NCI-H2171 treated with DMSO at 0.1 percent for 48 hours (cell line): ENCODE results near the gene AP3B2.
"Not testable (repeated sequence)": the region's sequence is repeated elsewhere in the genome, so short reads cannot be mapped to it uniquely, and the experiment has no call there.

Source experiments
- DNase-seq: peaks from one replicate; lab custom pipeline; 2025; lab: John Stamatoyannopoulos, UW

AP3B2 gene

DNA sequence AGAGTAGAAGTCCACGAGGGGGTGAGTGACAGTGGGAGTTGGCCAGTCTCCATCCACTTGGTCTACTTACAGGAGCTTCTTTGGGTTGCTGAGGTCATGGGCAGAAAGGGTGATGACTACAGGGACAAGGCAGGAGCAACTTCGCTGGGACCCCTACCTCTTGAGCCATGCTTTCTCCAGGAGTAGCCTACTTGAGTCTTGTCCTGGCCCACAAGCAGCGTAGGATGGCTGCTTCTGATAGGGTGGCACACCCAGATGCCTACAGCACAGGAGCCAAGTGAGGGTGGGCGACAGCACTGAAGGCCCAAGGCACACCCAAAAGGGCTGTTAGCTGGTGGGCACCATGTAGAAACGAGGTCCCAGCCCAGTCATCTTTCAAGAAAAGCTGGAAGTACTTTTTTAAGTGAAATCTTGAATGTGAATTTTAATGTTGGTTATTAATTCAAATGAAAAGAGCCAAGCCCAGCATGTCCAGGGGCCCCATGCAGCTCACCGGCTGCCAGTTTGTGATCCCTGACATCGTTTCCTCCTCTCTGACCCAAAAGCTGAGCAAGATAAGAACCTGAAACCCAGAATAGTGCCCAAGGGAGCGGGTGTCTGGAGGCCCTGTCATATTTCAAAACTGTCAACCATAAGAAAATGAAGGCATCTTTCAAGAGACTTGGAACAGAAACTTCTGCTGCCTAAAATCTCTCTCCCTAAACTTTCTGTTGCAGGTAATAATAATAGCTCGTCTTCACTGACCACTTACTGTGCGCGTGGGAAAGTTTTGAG, 60.3 kb downstream of the AP3B2 start:
- DNase-seq = no peak

GRCh38 chr15:82648257-82649103, 61.2 kb downstream of the AP3B2 start:
- DNase-seq = no peak

DNA sequence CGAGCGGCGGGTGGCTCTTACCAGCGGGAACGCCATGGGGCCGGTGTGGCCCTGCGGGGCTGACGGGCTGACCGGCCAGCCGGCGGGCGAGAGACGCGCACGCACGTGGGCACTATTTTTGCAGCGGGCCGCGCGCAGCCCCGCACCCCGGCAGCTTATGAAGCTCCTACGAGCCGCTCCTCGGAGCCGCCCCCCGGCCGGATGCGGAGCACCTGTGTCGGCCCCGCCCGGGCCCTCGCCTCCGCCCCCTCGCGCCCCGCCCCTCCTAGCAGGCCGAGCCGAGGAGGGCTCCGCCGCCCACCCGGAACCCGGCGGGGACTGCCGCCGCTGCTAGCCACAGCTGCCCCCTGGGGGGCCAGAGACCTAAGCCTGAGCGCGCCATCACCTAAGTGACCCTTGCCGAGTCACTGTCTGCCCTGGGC, 61.8 kb downstream of the AP3B2 start:
- DNase-seq = no peak

- peak; percentile 32 for DNase-seq
Observed at GRCh38 chr15:82647045-82647834, 62.4 kb downstream of the AP3B2 start, which contains the start of gene CPEB1. Gene CPEB1 (minus strand): TSS chr15:82647363. CDS start chr15:82628459, 18,904 bp downstream.

GRCh38 chr15:82646250-82647044, 63.2 kb downstream of the AP3B2 start:
- peak; percentile 69 for DNase-seq

DNA sequence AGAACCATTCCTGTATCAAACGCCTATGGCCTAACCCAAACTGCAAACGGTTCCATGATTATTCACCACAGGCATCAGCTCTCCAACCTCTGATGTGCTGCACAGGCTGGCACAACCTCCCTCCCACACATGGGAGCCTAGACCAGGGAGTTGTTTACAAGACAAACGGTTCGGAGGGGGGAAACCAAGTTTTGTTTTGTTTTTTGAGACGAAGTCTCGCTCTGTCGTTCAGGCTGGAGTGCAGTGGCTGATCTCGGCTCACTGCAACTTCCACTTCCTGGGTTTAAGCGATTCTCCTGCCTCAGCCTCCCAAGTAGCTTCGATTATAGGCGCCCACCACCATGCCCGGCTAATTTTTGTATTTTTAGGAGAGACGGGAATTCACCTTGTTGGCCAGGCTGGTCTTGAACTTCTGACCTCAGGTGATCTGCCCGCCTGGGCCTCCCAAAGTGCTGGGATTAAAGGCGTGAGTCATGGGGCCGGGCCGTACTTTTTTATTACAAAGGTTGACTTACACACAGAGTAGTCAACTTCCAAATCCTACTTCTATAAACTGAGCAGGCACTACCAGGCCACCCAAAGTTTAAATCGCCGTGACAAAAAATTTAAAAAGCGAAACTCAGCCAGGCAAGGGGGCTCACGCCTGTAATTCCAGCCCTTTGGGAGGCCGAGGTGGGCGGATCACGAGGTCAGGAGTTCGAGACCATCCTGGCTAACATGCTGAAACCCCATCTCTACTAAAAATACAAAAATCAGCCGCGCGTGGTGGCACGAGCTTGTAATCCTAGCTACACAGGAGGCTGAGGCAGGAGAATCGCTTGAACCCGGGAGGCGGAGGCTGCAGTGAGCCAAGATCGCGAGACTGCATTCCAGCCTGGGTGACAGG, 64.5 kb downstream of the AP3B2 start:
- not testable (repeated sequence) for DNase-seq

DNA sequence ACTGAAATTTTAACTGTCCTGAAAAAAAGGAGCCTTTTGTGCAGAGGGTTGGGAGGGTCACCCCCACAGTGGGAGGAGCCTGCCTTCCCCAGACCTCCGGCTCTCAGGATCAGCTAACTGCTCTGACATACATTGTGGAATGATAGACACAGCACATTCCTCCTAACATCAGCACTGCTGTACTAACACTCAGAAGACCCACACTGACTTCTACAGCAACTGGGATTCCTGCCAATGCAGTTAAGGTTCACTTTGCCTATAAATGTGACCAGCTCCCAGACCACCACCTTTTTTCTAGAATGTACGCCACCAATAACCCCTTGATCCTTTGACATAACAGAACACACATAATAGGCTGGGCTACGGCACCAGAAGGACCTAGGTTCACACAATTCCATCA, 65.7 kb downstream of the AP3B2 start:
- no peak for DNase-seq

GRCh38 chr15:82642656-82643055, 67.0 kb downstream of the AP3B2 start:
- no peak for DNase-seq

GRCh38 chr15:82641129-82641798, 68.4 kb downstream of the AP3B2 start:
- DNase-seq = peak; percentile 97

DNA sequence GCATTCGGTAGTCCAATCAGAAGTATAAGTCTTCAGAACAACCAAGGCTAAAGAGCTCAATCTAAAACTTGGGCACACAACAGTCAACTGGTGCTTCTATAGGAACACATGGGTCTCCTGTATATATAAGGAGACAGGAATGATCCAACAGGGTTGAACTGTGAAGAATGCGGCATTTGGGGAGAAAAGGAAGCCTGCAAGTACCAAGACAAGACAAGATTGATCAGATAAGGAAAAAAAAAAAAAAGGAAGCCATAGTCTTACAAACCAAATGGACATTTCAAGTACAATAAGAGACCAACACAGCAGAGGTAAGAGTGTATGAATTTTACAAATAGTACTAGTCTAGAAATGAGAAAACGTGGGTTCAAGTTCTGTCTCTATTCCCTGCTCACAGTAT, 69.0 kb downstream of the AP3B2 start:
- peak; percentile 58 for DNase-seq

DNA sequence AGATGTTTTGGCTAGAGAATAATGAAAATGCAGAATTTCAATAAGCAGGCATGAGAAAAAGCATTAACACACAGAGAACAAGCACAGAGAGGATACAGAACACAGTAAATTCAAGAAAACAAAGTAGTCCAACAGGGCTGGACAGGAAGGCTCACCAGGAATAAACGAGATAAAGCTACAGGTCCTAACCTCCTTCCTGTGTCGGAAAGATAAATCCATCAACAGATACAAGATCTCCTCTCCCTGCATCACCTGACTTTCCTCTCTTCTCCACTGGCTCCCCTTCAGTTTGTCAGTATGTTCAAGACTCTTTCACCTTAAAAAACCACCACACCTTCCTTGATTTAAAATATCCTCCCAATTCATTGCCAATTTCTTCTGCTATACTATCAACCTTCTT, 73.9 kb downstream of the AP3B2 start:
- DNase-seq = no peak

DNA sequence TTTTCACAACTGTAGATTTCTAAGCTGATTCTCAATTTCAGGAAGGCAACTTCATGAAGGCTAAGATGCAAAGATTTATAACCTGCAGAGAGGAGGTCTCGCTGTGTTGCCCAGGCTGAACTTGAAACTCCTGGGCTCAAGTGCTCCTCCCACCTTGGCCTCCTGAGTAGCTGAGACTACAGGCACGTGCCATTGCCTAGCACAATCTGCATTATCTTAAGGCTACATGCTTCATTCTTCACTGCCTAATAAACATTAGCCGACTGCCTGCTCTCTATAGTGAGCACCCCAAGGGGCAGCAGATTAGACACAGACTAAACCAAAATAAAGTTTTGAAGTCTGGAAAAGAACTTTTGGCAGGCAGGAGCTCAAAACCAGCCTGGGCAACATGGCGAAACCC, 79.6 kb downstream of the AP3B2 start:
- no peak for DNase-seq

- no peak for DNase-seq
Observed at GRCh38 chr15:82625136-82625535, 84.5 kb downstream of the AP3B2 start.

- no peak for DNase-seq
Observed at GRCh38 chr15:82624438-82624837, 85.2 kb downstream of the AP3B2 start.

GRCh38 chr15:82624008-82624407, 85.7 kb downstream of the AP3B2 start:
- no peak for DNase-seq

DNA sequence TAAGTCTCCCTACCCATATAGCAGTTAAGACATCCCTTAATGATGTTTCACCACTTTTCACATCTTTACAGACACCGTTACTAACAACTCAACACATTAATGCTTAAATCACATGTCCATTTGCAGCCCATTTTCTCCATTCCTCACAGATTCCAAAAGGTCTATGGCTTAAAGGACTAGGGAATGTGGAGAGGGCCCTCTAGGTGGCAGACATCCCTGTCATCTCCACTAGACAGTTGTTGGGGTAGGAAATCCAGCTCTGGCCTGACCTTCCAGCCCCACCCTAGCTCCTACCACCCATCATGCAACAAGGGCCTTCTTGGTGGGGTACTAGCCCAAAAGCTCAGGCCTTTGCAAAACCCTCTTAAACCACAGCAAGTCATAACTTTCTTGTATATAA, 87.7 kb downstream of the AP3B2 start:
- no peak for DNase-seq

GRCh38 chr15:82613747-82614146, 95.9 kb downstream of the AP3B2 start:
- no peak for DNase-seq

DNA sequence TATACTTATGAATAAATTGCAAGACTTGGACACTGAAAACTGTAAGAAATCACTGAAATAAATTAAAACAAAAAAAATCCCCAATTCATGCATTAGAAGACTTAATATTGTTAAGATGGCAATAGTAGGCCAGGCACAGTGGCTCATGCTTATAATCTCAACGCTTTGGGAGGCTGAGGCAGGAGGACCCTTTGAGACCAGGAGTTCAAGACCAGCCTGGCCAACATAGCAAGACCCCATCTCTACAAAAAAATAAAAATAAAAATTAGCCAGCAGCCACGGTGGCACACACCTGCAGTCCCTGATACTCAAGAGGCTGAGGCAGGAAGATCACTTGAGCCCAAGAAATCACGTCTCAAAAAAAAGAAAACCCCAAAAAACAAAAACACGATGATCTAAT, 98.3 kb downstream of the AP3B2 start:
- DNase-seq = no peak
